Neural progenitor cell (in vitro differentiated cells): ENCODE measurements around the gene COL23A1. TPM values are rescaled to one million over a fixed set of nuclear protein-coding genes. Genes with fewer than 3 reads are reported as not detected.

Experiments used
- DNase-seq: peaks from one replicate; pipeline ENCODE4 v3.0.0-alpha.2; 2016; ENCODE audit warnings: low spot score
- H2AFZ ChIP-seq: fragments of 200-600 bp; sonication (generic); replicated peaks from 2 replicates; pipeline ENCODE4 v1.6.1; 2016; ENCODE audit warnings: antibody characterized with exemption
- H3F3A ChIP-seq: fragments of 200-600 bp; sonication (generic); 2 replicates; pipeline ENCODE4 v1.6.1; 2016; ENCODE audit warnings: antibody characterized with exemption, low read depth
- H3K27ac ChIP-seq: fragments of 200-600 bp; sonication (generic); 2 replicates; pipeline ENCODE4 v1.5.1; 2016; ENCODE audit warnings: mild to moderate bottlenecking
- H3K27me3 ChIP-seq: fragments of 200-600 bp; sonication (generic); 2 replicates; pipeline ENCODE4 v1.6.1; 2016; ENCODE audit warnings: mild to moderate bottlenecking, moderate library complexity
- H3K36me3 ChIP-seq: fragments of 200-600 bp; sonication (generic); 2 replicates; pipeline ENCODE4 v1.5.1; 2016
- H3K4me1 ChIP-seq: fragments of 200-600 bp; sonication (generic); 2 replicates; pipeline ENCODE4 v1.6.1; 2016; ENCODE audit warnings: mixed run types
- H3K4me2 ChIP-seq: fragments of 200-600 bp; sonication (generic); 2 replicates; pipeline ENCODE4 v1.6.1; 2016
- H3K4me3 ChIP-seq: fragments of 200-600 bp; sonication (generic); 2 replicates; pipeline ENCODE4 v1.5.1; 2016
- H3K79me2 ChIP-seq: fragments of 200-600 bp; sonication (generic); 2 replicates; pipeline ENCODE4 v1.6.1; 2016; ENCODE audit warnings: low read depth
- H3K9ac ChIP-seq: fragments of 200-600 bp; sonication (generic); 2 replicates; pipeline ENCODE4 v1.6.1; 2016
- H3K9me3 ChIP-seq: fragments of 200-600 bp; sonication (generic); 2 replicates; pipeline ENCODE4 v1.5.1; 2016; ENCODE audit warnings: low read depth
- H4K20me1 ChIP-seq: fragments of 200-600 bp; sonication (generic); 2 replicates; pipeline ENCODE4 v1.6.1; 2016; ENCODE audit warnings: low read depth
- H3K27ac Mint-ChIP-seq: 3 replicates; pipeline ENCODE4 v1.8.0; 2021; ENCODE audit warnings: mixed read lengths
- H3K27me3 Mint-ChIP-seq: 2 replicates; pipeline ENCODE4 v1.8.0; 2022; ENCODE audit warnings: low read depth, mild to moderate bottlenecking, inconsistent platforms, moderate library complexity, mixed read lengths; ENCODE audit not compliant: insufficient read depth
- H3K36me3 Mint-ChIP-seq: 3 replicates; pipeline ENCODE4 v1.8.0; 2021; ENCODE audit warnings: mixed read lengths
- H3K4me1 Mint-ChIP-seq: 3 replicates; pipeline ENCODE4 v1.8.0; 2021; ENCODE audit warnings: mixed read lengths
- H3K4me3 Mint-ChIP-seq: 3 replicates; pipeline ENCODE4 v1.8.0; 2021; ENCODE audit warnings: mild to moderate bottlenecking, moderate library complexity, mixed read lengths
- H3K9me3 Mint-ChIP-seq: 3 replicates; pipeline ENCODE4 v1.8.0; 2020; ENCODE audit warnings: mixed read lengths
- EZH2 ChIP-seq: fragments of 200-600 bp; sonication (generic); IDR thresholded peaks from 2 replicates; pipeline ENCODE4 v1.6.1; 2017; ENCODE audit warnings: antibody characterized with exemption, mild to moderate bottlenecking, moderate library complexity
- EZH2phosphoT487 ChIP-seq: fragments of 200-600 bp; sonication (generic); IDR thresholded peaks from 2 replicates; pipeline ENCODE4 v1.6.1; 2017; ENCODE audit warnings: antibody characterized with exemption
- total RNA-seq: library from RNA; depleted of rRNA; stranded (reverse); fragments of >200 nt; gene quantifications from 2 replicates; pipeline ENCODE4 v1.2.3, GENCODE V29; 2015; ENCODE audit warnings: low replicate concordance
- TF ChIP-seq, protein P1 (sequence below): fragments of 200-600 bp; sonication (generic); IDR thresholded peaks from 2 replicates; pipeline ENCODE4 v1.5.1; 2017; ENCODE audit warnings: antibody characterized with exemption, mild to moderate bottlenecking

The COL23A1 gene
- total RNA-seq, 1 donor from 2014 or later = not detected

DNA sequence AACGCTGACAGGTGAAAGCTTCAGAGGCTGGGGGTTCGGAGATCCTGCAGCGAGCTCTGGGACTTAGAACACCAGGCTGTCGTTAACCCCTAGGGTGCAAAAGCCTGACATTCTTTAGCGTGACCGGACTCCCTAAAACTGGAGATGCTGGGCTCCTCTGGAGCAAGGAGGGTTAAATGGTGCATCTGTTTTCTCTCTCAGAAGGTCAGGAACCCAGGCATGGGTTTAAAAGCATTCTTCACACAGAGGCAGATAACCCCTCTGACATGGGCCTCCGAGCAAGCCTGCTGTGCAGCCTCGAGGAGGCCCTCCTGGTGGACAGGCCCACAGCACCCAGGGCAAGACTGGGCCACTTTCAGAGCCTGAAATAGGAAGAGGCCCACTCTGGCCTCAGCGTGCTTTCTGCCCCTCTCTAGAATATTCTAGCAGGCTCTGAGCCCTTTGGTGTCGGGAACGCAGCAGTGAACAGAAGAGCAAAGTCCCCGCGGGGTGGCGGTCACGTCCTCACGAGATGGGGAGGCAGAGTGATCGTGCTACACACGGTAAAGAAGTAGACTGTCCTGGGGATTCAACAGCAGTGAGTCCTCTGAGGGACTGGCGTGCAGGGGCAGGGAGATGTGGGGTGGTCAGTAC is 124.8 kb downstream of the COL23A1 start:
- H3K27ac ChIP-seq = no peak overlapping the region
- no peak for DNase-seq
- peak overlapping the region; percentile 47 for H3K27ac Mint-ChIP-seq

DNA sequence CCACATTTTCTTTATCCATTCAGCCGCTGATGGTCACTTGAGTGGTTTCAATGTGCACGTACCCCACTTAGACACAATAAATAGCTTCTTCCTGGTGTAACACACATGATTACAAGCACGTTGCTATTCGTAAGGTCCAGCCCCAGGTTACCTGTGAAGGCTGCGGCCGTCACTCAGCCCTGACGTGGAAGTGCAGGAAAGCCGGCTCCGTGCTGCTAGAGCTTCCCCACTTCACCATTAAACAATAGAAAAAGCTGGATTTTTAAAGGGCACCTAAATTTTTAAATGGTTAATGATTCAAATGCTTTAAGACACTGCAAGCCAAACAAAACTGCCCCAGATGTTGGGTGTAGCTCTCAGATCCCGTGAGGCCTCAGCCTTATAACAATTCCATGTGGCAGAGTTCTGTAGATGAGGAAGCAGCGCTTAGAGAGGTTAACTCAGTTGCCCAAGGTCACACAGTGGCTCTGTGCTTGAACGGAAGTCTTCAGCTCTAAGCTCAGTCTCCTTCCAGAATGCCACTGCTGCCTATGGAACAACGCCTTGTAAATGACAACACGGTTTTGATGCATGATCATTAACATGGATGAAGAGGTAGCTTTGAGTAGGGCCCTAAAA is 125.7 kb downstream of the COL23A1 start:
- no peaks in the 10 kb centered on the region for H3K79me2 ChIP-seq
- H3K4me2 ChIP-seq = no peak overlapping the region
- no peak overlapping the region for H3K4me3 ChIP-seq
- DNase-seq = no peak
- H3K4me3 Mint-ChIP-seq = no peak overlapping the region
- H3K9ac ChIP-seq = no peak overlapping the region
- no peak overlapping the region for H3K27ac ChIP-seq
- no peak for TF ChIP-seq EZH2
- no peak for TF ChIP-seq EZH2phosphoT487
- TF ChIP-seq, protein P1, sequence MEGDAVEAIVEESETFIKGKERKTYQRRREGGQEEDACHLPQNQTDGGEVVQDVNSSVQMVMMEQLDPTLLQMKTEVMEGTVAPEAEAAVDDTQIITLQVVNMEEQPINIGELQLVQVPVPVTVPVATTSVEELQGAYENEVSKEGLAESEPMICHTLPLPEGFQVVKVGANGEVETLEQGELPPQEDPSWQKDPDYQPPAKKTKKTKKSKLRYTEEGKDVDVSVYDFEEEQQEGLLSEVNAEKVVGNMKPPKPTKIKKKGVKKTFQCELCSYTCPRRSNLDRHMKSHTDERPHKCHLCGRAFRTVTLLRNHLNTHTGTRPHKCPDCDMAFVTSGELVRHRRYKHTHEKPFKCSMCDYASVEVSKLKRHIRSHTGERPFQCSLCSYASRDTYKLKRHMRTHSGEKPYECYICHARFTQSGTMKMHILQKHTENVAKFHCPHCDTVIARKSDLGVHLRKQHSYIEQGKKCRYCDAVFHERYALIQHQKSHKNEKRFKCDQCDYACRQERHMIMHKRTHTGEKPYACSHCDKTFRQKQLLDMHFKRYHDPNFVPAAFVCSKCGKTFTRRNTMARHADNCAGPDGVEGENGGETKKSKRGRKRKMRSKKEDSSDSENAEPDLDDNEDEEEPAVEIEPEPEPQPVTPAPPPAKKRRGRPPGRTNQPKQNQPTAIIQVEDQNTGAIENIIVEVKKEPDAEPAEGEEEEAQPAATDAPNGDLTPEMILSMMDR = no peak
- H3F3A ChIP-seq = no peaks in the 10 kb centered on the region
- no peaks in the 10 kb centered on the region for H3K36me3 Mint-ChIP-seq
- peaks cover 79% of the 10 kb centered on the region for H3K4me1 Mint-ChIP-seq
- H3K9me3 ChIP-seq = no peaks in the 10 kb centered on the region
- H2AFZ ChIP-seq = no peak overlapping the region
- H3K27ac Mint-ChIP-seq = peak overlapping the region; percentile 5
- no peaks in the 10 kb centered on the region for H3K27me3 ChIP-seq
- H3K36me3 ChIP-seq = no peaks in the 10 kb centered on the region
- no peaks in the 10 kb centered on the region for H4K20me1 ChIP-seq
- no peaks in the 10 kb centered on the region for H3K9me3 Mint-ChIP-seq
- peaks cover 2% of the 10 kb centered on the region for H3K27me3 Mint-ChIP-seq
- peaks cover 18% of the 10 kb centered on the region for H3K4me1 ChIP-seq

More for the DNA sequence above, 124.8 kb downstream of the COL23A1 start:
- peaks cover 87% of the 10 kb centered on the region for H3K4me1 Mint-ChIP-seq
- H3F3A ChIP-seq = no peaks in the 10 kb centered on the region
- no peaks in the 10 kb centered on the region for H3K36me3 ChIP-seq
- H3K9me3 Mint-ChIP-seq = no peaks in the 10 kb centered on the region
- H3K36me3 Mint-ChIP-seq = no peaks in the 10 kb centered on the region
- H3K27me3 Mint-ChIP-seq = peaks cover 2% of the 10 kb centered on the region
- H4K20me1 ChIP-seq = no peaks in the 10 kb centered on the region
- no peak overlapping the region for H3K9ac ChIP-seq
- H3K4me2 ChIP-seq = no peak overlapping the region
- H3K27me3 ChIP-seq = no peaks in the 10 kb centered on the region
- TF ChIP-seq EZH2 = no peak
- no peak for TF ChIP-seq EZH2phosphoT487
- TF ChIP-seq, protein P1 = no peak
- no peak overlapping the region for H3K4me3 ChIP-seq
- H3K4me1 ChIP-seq = peaks cover 18% of the 10 kb centered on the region
- H3K9me3 ChIP-seq = no peaks in the 10 kb centered on the region
- no peak overlapping the region for H3K4me3 Mint-ChIP-seq
- H2AFZ ChIP-seq = no peak overlapping the region
- H3K79me2 ChIP-seq = no peaks in the 10 kb centered on the region

DNA sequence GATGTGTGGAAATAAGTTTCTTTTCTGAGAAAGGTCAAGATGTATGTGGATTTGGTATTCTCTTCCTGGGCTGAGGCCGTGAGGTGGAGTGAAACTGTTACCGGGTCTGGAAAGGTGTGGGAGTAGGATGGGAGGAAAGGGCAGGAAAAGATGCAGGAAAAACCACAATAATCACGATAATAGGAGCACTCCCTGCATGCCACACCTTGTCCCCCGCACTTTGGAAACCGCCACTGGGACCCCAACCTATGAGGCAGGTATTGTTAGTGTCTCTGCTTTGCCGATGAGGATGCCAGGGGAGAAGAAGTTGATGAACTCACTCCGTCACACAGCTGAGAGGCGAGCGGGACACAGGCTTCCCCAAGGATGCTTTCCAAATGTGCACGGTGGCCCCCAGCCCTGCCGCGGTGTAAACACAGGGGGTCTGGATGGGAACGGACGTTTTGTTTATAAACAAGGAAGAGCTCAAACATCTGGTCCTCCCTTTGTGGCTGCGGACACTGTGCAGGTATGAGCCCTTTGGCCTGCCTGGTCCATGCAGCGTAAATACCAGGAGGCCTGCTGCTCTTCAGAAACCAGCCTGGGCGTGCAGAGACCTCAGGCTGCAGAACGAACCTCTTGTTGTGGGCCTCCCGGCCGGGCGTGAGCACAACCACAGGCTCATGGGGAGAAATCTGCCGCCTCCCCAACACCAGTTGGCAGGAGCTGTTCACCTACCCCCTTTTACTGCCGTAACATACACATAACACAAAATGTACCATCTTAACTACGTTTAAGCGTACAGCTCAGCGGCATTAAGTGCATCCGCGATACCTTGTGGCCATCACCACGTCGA is 126.7 kb downstream of the COL23A1 start:
- no peak for TF ChIP-seq EZH2
- TF ChIP-seq, protein P1 = no peak
- TF ChIP-seq EZH2phosphoT487 = no peak
- H3K79me2 ChIP-seq = no peaks in the 10 kb centered on the region
- no peak overlapping the region for H2AFZ ChIP-seq
- H3K9ac ChIP-seq = no peak overlapping the region
- H3K27me3 Mint-ChIP-seq = peaks cover 2% of the 10 kb centered on the region
- peaks cover 72% of the 10 kb centered on the region for H3K4me1 Mint-ChIP-seq
- H3K36me3 Mint-ChIP-seq = no peaks in the 10 kb centered on the region
- DNase-seq = no peak
- no peaks in the 10 kb centered on the region for H3F3A ChIP-seq
- peaks cover 18% of the 10 kb centered on the region for H3K4me1 ChIP-seq
- no peak overlapping the region for H3K4me3 ChIP-seq
- H4K20me1 ChIP-seq = no peaks in the 10 kb centered on the region
- no peaks in the 10 kb centered on the region for H3K9me3 ChIP-seq
- no peak overlapping the region for H3K27ac ChIP-seq
- no peaks in the 10 kb centered on the region for H3K36me3 ChIP-seq
- H3K9me3 Mint-ChIP-seq = no peaks in the 10 kb centered on the region
- H3K27ac Mint-ChIP-seq = peak overlapping the region; percentile 14
- H3K27me3 ChIP-seq = no peaks in the 10 kb centered on the region
- no peak overlapping the region for H3K4me3 Mint-ChIP-seq
- no peak overlapping the region for H3K4me2 ChIP-seq
